Raji (cell line): Measurements from ENCODE around the gene KLHL24.

ENCODE experiments used
- POLR2A ChIP-seq: IDR thresholded peaks from 2 replicates; pipeline ENCODE4 v1.6.1; 2011; ENCODE audit warnings: low read depth, low read length, control low read depth; ENCODE audit not compliant: insufficient read depth

KLHL24 gene

DNA sequence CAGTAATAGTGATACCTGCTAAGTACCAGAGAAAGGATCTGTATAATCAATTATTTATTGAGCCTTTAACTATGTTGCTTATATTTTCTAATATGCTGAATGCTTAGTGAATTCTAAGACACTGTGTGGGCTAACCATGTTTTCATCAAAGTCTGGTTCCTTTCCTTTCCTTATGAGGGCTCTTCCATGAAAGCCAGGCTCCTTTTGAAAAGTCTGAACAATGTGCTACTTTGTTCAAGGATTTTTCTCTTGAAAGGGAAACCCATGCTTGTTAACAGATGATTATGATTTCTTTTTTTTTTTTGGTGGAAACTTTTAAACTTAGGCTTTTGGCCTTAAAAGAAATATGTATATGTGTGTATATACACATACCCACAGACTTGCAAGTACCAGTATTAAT, 79.2 kb downstream of the KLHL24 start:
- TF ChIP-seq POLR2A: no peak

DNA sequence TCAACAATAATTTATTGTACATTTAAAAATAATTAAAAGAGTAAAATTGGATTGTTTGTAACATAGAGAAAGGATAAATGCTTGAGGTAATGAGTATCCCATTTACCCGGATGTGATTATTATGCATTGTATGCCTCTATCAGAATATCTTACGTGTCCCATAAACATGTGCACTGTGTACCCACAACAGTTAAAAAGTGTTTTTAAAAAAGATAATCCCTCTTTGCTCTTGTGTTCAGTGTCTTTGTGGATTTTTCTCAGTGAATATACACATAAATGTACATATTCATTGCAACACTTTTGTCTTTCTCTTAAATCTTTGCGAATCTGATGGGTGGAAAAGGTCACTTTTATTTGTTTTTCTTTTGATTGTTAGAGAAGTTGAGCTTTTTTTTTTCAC, 82.6 kb downstream of the KLHL24 start:
- TF ChIP-seq POLR2A: no peak

DNA sequence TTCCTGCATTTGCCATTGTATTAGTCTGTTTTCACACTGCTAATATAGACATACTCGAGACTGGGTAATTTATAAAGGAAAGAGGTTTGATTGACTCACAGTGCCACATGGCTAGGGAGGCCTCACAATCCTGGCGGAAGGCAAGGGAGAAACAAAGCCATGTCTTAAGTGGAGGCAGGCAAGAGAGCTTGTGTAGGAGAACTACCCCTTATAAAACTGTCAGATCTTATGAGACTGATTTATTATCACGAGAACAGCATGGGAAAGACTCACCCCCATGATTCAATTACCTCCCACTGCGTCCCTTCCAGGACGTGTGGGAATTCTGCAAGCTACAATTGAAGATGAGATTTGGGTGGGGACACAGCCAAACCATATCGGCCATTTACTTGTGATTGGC, 90.0 kb downstream of the KLHL24 start:
- TF ChIP-seq POLR2A: no peak

DNA sequence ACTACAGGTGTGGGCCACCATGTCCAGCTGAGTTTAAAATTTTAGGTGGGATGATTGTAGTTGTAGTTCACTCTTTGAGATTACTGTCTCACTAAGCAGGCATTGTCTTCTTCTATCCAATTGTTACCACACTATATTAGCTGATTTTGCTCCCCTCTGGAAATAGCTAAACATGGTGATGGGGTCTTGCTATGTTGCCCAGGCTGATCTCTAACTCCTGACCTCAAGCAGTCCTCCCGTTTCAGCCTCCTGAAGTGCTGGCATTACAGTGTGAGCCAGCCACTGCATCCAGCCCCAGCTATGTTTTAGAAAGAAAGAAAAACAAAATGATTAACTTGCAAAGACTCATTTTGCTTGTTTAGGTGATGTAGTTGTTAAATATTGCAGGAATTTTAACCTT, 92.8 kb downstream of the KLHL24 start:
- no peak for TF ChIP-seq POLR2A

DNA sequence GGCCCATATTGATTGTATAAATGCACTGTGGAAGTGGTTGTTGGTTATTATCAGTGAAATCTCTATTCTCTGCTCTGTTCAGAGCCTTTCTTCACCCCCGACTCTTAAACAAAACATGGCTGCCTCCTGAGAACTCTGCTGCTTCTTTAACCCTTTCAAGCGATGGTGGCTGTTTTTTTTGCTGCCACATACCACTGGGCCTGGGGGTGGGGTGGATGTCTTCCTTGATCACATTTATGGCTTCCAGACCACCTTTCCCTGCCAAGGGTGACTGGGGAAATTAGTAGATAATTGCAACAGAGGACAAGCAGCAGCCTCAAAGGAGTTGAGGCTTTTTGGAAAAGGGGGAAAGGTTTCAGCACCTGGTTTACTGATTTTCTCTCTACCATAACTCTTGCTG, 94.9 kb downstream of the KLHL24 start:
- no peak for TF ChIP-seq POLR2A

DNA sequence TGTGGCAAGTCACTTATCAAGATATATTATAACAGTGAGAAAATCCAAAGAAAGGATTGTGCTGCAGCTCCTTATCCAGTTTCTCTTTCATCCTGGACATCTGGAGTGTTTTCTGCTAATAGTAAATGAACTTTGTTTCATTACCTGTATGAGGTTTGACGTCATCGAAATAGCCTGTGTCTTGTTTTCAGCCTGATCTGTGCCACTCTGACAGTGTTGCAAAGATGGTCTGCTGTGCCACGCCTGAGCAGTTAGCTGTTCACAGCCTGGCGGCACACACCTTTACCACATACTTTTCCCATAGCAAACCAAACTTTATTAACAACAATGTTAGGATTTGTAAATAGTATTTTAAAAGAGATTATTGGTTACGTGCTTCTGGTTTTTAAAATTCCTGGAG, 96.2 kb downstream of the KLHL24 start:
- TF ChIP-seq POLR2A: no peak

DNA sequence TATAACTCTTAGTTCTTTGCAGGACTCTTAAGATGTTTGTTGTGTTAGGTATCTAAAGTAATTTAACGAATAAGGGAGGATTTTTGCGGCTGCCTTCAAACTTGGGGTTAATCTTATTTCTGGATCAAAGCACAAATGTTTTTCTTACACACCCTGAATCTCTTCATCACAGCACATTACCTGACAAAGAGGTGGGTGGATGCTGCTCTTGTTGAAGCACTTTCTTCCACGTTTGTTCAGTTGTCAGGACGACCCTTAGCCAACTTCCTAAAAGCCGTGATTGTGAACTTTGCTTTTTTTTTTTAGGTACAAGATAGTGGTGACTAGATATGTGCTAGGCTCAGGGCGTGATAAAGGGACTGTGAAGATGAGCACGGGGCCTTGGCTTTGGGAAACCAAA, 98.1 kb downstream of the KLHL24 start:
- no peak for TF ChIP-seq POLR2A
